GM04504 (cell line): Measurements from ENCODE around the gene USH1C.

Experiments used
- DNase-seq: peaks from one replicate; pipeline ENCODE4 v3.0.0-alpha.2; 2012; ENCODE audit warnings: low read depth

The USH1C gene

DNA sequence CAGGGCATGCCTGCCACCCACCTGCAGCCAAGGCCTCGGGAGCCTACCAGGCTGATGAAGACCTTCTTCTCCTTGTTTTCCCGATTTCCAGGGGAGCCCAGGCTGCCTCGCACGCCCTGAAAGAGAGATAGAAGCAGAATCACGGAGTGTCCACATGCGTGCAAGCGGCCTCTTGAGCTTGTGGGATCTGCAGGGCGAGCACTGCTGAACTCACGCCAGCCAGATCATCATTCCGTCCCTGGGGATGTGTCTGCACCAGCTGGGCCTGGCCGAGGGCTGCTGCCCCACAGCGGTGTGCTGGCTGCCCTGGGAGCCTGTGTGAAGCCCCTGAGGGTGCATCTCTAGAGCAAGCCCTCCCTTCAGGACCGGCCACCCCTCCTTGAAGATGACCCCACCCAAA is 17.9 kb downstream of the USH1C start:
- DNase-seq = no peak

GRCh38 chr11:17525570-17525969 is 18.6 kb downstream of the USH1C start:
- DNase-seq = no peak

DNA sequence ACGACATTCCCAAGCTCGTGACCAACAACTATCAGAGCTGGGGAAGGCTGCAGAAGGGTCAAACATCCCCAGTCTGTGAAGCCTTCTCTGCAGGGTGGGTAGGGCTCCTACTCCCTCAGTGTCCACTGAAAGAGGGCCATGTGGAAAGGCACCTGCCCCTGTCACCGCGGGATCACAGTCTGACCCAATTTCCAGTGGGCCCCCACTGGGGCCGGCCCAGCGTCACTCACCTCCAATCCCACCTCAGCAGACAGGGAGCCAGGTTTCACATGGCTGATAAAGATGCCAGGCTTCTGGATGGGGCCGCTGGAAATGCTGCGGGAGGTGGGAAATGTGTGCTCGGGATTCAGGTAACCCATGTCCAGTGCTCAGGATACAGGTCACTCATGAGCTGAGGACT is 20.0 kb downstream of the USH1C start:
- DNase-seq = no peak

DNA sequence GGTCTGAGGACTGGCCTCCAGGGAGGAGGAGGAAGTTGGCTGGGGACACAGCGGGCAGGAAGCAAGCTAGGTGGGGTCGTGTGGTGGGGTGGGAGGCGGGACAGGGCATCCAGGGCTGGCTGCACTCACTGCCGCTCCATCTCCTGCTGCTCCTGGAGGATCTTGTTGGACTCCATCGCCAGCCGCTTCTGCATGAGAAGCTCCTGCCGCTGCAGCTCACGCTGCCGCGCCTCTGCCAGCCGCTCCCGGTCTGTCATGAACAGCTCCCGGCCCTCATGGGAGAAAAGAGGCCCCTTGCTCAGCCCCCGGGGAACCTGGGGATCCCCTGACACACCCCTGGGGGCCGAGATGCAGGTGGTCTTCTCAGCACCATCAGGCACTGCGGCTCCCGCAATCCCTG is 21.6 kb downstream of the USH1C start:
- no peak for DNase-seq

GRCh38 chr11:17521106-17521900 is 22.9 kb downstream of the USH1C start:
- DNase-seq = no peak

DNA sequence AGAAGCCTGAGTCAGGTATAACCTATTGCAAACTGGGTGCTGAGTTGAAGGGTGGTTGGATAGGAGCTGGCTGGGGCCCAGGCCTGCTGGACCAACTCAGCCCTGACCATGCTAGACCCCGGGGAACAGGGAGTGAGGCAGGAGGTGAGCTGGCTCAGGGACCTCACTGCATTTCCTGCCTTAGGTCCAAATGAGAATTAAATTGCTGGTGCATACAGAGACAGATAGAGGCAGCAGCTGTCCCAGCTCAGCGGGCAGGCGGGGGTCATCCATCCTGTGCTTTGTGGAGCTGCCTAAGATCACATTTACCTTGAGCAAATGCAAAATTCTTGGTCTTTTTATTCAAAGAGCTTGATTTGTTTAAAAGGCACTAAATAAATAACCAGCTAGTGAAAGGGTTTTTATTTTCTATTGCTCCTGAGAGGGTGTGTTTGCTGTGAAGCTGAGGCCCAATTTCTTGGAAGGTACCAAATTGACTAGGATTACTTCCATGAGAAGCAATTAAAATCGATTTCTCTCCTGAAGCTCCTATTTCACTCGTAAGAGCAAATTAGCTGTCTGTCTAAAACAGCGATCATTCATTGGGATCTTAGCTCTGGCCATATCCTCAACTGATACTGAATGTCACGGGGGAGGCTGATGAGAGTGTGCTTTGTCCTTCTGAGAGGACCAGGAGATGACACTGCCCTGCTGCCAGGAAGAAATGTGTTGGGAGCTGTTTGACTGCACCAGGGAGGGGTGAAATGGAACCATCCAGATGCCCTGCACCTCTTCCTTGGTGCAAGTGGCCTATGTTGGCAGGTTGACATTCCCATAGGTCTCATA is 24.9 kb downstream of the USH1C start:
- no peak for DNase-seq

- no peak for DNase-seq
These were observed 25.9 kb downstream of the USH1C start for GRCh38 chr11:17518366-17518765.

- no peak for DNase-seq
These were observed 27.0 kb downstream of the USH1C start for GRCh38 chr11:17517186-17517585.

GRCh38 chr11:17516551-17517150 is 27.6 kb downstream of the USH1C start:
- DNase-seq = no peak

GRCh38 chr11:17515443-17516176 is 28.6 kb downstream of the USH1C start:
- DNase-seq = no peak

DNA sequence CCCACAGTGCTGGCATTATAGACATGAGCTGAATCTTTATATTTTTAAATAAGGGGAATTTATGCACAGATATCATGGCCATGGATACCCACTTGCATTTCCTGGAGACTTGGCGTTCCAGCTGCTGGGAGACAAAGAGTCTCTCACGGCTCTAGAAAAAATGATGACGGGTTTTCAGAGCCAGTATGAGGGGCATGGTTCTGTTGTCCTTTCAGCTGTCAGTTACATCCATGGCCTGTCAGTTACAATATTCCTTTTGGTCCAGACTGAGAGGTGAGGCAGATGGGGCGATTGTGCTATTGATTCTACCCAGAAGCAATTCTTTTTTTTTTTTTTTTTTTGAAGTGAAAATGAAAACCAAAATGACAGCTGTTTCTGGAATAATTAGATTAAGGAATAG is 29.7 kb downstream of the USH1C start:
- DNase-seq = no peak

DNA sequence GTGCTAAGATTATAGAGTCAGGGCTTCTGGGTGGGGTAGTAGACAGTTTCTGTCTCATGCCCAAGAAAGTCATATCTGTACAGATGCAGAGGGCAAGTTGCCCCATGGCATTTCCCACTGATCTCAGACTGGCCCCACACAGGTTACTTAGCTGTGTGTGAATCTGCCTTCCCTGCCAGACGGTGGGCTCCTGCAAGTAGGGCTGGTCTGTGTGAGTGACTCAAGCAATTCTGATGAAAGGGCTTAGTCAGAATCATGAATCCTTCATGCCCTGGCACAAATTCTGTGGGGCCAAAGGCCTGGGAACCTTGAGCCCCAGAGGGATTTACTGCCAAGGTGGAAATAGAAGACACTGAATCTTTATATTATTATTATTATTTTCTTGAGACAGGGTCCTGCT is 30.4 kb downstream of the USH1C start:
- DNase-seq = no peak

- no peak for DNase-seq
These were observed 32.1 kb downstream of the USH1C start for GRCh38 chr11:17512101-17512500.

- DNase-seq = no peak
These were observed 32.6 kb downstream of the USH1C start for GRCh38 chr11:17511571-17511970.

DNA sequence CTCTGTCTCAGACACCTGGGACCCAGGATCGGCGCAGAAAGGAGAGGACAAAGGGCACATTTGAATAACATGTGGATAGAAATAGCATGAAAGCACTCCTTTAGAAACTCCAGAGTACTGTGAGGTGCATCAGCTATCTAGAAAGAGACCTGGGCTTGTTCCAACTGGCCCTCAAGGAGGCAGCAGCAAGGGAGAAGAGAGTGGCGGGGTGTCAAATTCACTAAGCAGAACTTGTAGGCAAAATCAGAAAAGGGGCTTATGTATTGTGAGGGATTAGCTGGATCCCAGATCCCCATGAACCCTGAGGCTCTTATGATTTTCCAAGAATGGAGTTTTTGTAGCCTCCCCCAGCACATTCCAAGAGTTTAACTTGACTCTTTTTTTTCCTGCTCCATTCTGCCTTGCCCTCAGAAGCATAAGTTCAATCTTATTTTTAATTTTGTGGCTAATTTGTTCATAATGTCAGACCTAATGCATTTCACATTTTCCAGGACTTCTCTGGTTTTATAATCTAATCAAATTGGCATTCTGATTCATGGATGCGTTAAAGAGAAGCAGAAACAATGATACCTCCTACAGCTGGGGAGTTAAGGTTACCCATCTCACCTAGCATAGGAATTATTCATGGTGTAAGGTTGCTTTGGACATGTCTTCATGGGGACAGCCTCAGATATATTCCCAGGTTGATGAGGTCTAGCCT is 33.6 kb downstream of the USH1C start:
- no peak for DNase-seq

- no peak for DNase-seq
These were observed 35.4 kb downstream of the USH1C start for GRCh38 chr11:17508791-17509190.

DNA sequence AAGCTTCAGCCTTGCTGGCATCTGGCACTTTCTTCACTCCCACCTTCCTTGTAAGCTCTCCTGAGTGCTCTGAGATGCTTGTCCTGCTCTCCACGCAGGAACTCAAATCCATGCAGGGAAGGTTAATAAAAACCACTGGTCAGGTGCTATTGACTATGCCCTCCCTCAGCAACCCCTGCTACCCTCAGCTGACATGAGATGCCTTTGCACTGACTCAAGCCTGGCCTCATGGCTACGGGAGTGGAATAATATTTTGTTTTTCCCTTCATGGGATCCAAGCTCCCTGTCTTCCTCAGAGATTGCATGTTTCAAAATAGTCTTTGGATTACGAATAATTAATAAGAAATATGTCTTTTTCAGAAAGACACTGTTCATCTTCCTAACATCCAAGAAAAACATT is 35.9 kb downstream of the USH1C start:
- DNase-seq = no peak

- no peak for DNase-seq
These were observed 36.4 kb downstream of the USH1C start for GRCh38 chr11:17507773-17508172.

DNA sequence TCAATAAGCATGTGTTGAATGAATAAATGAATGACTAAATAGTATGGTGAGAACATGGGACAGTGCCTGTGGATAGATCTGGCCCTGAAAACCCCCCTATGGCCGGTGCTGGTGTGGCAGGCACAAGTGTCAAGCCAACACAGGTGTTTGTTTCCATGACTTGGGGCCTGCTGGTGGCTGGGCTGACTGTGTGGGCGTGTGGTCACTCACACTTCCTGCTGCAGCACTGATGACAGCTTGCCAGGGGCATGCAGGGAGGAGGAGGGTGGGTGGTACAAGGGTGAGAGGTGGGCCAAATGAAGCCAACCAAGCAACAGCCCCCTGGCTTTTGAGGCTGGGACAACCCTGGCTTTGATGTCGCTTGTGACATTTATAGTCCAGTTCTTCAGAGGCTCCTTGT is 37.3 kb downstream of the USH1C start:
- DNase-seq = no peak

- DNase-seq = no peak
These were observed 37.9 kb downstream of the USH1C start for GRCh38 chr11:17506314-17506713.

- DNase-seq = no peak
These were observed 39.1 kb downstream of the USH1C start for GRCh38 chr11:17505146-17505545.
